GM12892 (cell line): ENCODE data around the gene ADGRD1.
"Not testable (repeated sequence)": the region's sequence is repeated elsewhere in the genome, so short reads cannot be mapped to it uniquely, and the experiment has no call there.

ENCODE experiments used
- POLR2A ChIP-seq: IDR thresholded peaks from 2 replicates; pipeline ENCODE4 v1.6.1; 2011; ENCODE audit warnings: low read depth, low read length, control low read depth
- POLR2AphosphoS5 ChIP-seq: IDR thresholded peaks from 2 replicates; pipeline ENCODE4 v1.6.1; 2011; ENCODE audit warnings: low read depth, low read length, control low read depth
- TAF1 ChIP-seq: IDR thresholded peaks from 2 replicates; pipeline ENCODE4 v1.6.1; 2011; ENCODE audit warnings: low read depth, mild to moderate bottlenecking, control low read depth, low read length, borderline replicate concordance

GRCh38 chr12:130995386-130995969 lies 41.8 kb downstream of the ADGRD1 start:
- TF ChIP-seq POLR2A, POLR2AphosphoS5, TAF1: not testable (repeated sequence)
